Endodermal cell (in vitro differentiated cells): ENCODE results near the gene PAIP2. TPM values are rescaled to one million over a fixed set of nuclear protein-coding genes. Genes with fewer than 3 reads are reported as not detected.

Experiments used
- DNase-seq: peaks from one replicate; pipeline ENCODE4 v3.0.0-alpha.2; 2017
- H3K27ac ChIP-seq: 2 replicates; pipeline ENCODE4 v1.5.1; 2013; ENCODE audit warnings: mild to moderate bottlenecking, low read depth, low read length, moderate library complexity
- H3K27me3 ChIP-seq: 2 replicates; pipeline ENCODE4 v1.6.1; 2013; ENCODE audit warnings: mild to moderate bottlenecking, low read length, moderate library complexity; ENCODE audit not compliant: insufficient read depth, control insufficient read depth, poor library complexity, severe bottlenecking
- H3K36me3 ChIP-seq: 2 replicates; pipeline ENCODE4 v1.7.0; 2013; ENCODE audit warnings: mild to moderate bottlenecking, low read length, moderate library complexity; ENCODE audit not compliant: control insufficient read depth, insufficient read depth
- H3K4me1 ChIP-seq: one replicate; pipeline ENCODE4 v1.7.0; 2013; ENCODE audit warnings: low read length; ENCODE audit not compliant: control insufficient read depth, insufficient read depth
- H3K4me3 ChIP-seq: 2 replicates; pipeline ENCODE4 v1.5.1; 2013; ENCODE audit warnings: mild to moderate bottlenecking, low read length, moderate library complexity
- H3K9ac ChIP-seq: 2 replicates; pipeline ENCODE4 v1.6.1; 2013; ENCODE audit warnings: mild to moderate bottlenecking, low read length, moderate library complexity; ENCODE audit not compliant: poor library complexity, severe bottlenecking; ENCODE audit errors: extremely low read depth
- H3K9me3 ChIP-seq: 2 replicates; pipeline ENCODE4 v1.6.1; 2013; ENCODE audit warnings: mild to moderate bottlenecking, low read length, moderate library complexity; ENCODE audit not compliant: control insufficient read depth
- H3K27ac Mint-ChIP-seq: 2 replicates; pipeline ENCODE4 v1.8.0; 2020; ENCODE audit warnings: mixed read lengths
- H3K27me3 Mint-ChIP-seq: 2 replicates; pipeline ENCODE4 v1.8.0; 2021; ENCODE audit warnings: mild to moderate bottlenecking, mixed read lengths; ENCODE audit not compliant: insufficient read depth
- H3K36me3 Mint-ChIP-seq: 2 replicates; pipeline ENCODE4 v1.8.0; 2020; ENCODE audit warnings: low read depth, mixed read lengths
- H3K4me1 Mint-ChIP-seq: 2 replicates; pipeline ENCODE4 v1.8.0; 2020; ENCODE audit warnings: mixed read lengths
- H3K4me3 Mint-ChIP-seq: 2 replicates; pipeline ENCODE4 v1.8.0; 2020; ENCODE audit warnings: mild to moderate bottlenecking, moderate library complexity, mixed read lengths
- H3K9me3 Mint-ChIP-seq: 2 replicates; pipeline ENCODE4 v1.8.0; 2020; ENCODE audit warnings: mild to moderate bottlenecking, mixed read lengths
- CTCF ChIP-seq: fragments of 200-600 bp; sonication (generic); conservative IDR thresholded peaks from 2 replicates; pipeline ENCODE4 v1.5.0; 2021; ENCODE audit warnings: antibody characterized with exemption, mild to moderate bottlenecking
- whole genome bisulfite sequencing, 2 experiments: methylation state at CpG; one replicate each; pipeline versions ENCODE4 v1.1.5 to v1.1.7; 2013; ENCODE audit warnings: missing lambda C conversion rate in 2 of 2, mixed read lengths in 1 of 2; ENCODE audit not compliant: insufficient coverage in 1 of 2, insufficient read length in 1 of 2; 5-methylcytosine and 5-hydroxymethylcytosine counted together
- total RNA-seq, 2 donors: library from RNA; stranded (reverse); fragmentation: NEBNext Ultra II Directional in 1 of 2; extraction: Animal tissue kit (Norgen Biotek cat#: 25700) in 1 of 2; gene quantifications; 2 replicates in 1 of 2; 3 replicates in 1 of 2; pipeline ENCODE4 v1.2.1, GENCODE V29; 2021

Gene PAIP2
- total RNA-seq, 2 donors from 2014 or later = 128 to 142 TPM

GRCh38 chr5:139296198-139296597 lies 45.5 kb upstream of the PAIP2 start:
- peak overlapping the region; percentile 99 for H3K4me3 ChIP-seq
- no peaks in the 10 kb centered on the region for H3K4me1 ChIP-seq
- Mint-ChIP-seq H3K36me3 (peaks cover 23% of the 10 kb centered on the region), H3K4me3 (peak overlapping the region; percentile 98), H3K4me1 (peaks cover 37% of the 10 kb centered on the region), H3K27ac (no peak overlapping the region), H3K9me3 (no peaks in the 10 kb centered on the region), H3K27me3 (no peaks in the 10 kb centered on the region)
- peaks cover 20% of the 10 kb centered on the region for H3K36me3 ChIP-seq
- no peak overlapping the region for H3K27ac ChIP-seq
- TF ChIP-seq CTCF = no peak
- peak overlapping the region; percentile 99 for H3K9ac ChIP-seq
- WGBS, 2 experiments = 69 to 79% methylated on average over 3 to 6 of the region's 6 CpGs
- no peaks in the 10 kb centered on the region for H3K27me3 ChIP-seq
- no peaks in the 10 kb centered on the region for H3K9me3 ChIP-seq
- no peak for DNase-seq

GRCh38 chr5:139296862-139297326 lies 44.8 kb upstream of the PAIP2 start:
- 69 to 73% methylated on average over 8 to 12 of the region's 12 CpGs for WGBS, 2 experiments
- peak overlapping the region; percentile 99 for H3K4me3 ChIP-seq
- H3K27ac Mint-ChIP-seq = peak overlapping the region; percentile 80

DNA sequence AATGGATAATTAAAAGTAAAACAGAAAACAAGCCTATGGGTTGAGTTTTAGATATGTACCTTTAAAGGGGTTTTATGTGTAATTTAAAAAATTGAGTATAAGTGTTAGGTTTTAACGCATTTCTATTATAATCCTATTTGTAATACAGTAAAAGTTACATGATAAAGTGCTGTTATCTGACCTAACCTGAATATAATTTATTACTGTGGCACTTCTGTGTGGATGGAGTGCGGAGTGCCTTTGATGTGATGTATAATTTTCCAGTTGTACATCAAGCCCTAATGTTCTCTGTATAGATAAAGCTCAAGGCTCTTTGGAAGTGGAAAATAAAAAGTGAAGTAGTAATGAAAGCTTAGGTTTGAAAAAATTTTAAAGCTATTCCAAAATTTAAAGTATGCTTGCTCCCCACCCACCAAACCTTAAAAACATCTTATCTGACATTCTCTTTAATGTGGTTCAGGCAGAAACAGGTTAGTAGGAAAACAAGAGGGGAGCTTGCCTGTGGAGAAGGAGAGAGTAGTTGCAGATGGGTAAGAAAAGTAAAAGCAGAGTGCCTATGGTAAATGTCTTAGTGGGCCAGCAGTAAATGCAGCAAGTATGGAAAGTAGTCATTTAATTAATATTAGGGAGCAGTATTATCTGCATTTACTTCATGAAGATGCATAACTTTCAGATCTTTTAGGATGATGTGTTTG lies 44.1 kb upstream of the PAIP2 start:
- Histone ChIP-seq H3K36me3 (peaks cover 21% of the 10 kb centered on the region), H3K27ac (no peak overlapping the region), H3K9me3 (no peaks in the 10 kb centered on the region), H3K27me3 (no peaks in the 10 kb centered on the region), H3K4me3 (peak overlapping the region; percentile 99), H3K9ac (no peak overlapping the region), H3K4me1 (no peaks in the 10 kb centered on the region)
- Mint-ChIP-seq H3K9me3 (no peaks in the 10 kb centered on the region), H3K4me3 (no peak overlapping the region), H3K27ac (peak overlapping the region; percentile 44), H3K27me3 (no peaks in the 10 kb centered on the region), H3K36me3 (peaks cover 25% of the 10 kb centered on the region), H3K4me1 (peaks cover 45% of the 10 kb centered on the region)
- 86% methylated on average over 2 of the region's 2 CpGs; no CpG with 5 or more reads in 1 of the 2 experiments for WGBS, 2 experiments
- peak; percentile 10 for DNase-seq
- no peak for TF ChIP-seq CTCF

More at GRCh38 chr5:139296862-139297326, 44.8 kb upstream of the PAIP2 start:
- TF ChIP-seq CTCF = no peak
- Histone ChIP-seq H3K36me3 (peaks cover 20% of the 10 kb centered on the region), H3K9ac (no peak overlapping the region), H3K4me1 (no peaks in the 10 kb centered on the region), H3K27ac (no peak overlapping the region), H3K27me3 (no peaks in the 10 kb centered on the region), H3K9me3 (no peaks in the 10 kb centered on the region)
- Mint-ChIP-seq H3K4me3 (peak overlapping the region; percentile 98), H3K36me3 (peaks cover 23% of the 10 kb centered on the region), H3K9me3 (no peaks in the 10 kb centered on the region), H3K27me3 (no peaks in the 10 kb centered on the region), H3K4me1 (peaks cover 43% of the 10 kb centered on the region)
- peak; percentile 70 for DNase-seq
